CD4-positive, alpha-beta T cell treated with Interleukin-17A for 1 hour (primary cell): ENCODE data around the gene GMPPA.

Source experiments
- DNase-seq: peaks from one replicate; pipeline ENCODE4 v3.0.0-alpha.2; 2020

GMPPA gene

GRCh38 chr2:219498280-219499057 lies at the start of gene GMPPA:
TSS of gene GMPPA (plus strand) at chr2:219498891. CDS start at chr2:219499976, 1,085 bp downstream.
- peak; percentile 97 for DNase-seq

GRCh38 chr2:219449609-219450008 lies 49.1 kb upstream of the GMPPA start:
- DNase-seq: no peak

- no peak for DNase-seq
These were observed 46.9 kb upstream of the GMPPA start for GRCh38 chr2:219451661-219452360.

GRCh38 chr2:219452361-219453317 lies 46.1 kb upstream of the GMPPA start:
- no peak for DNase-seq

GRCh38 chr2:219453671-219454590 lies 44.8 kb upstream of the GMPPA start:
- DNase-seq: no peak

GRCh38 chr2:219455581-219455980 lies 43.1 kb upstream of the GMPPA start:
- no peak for DNase-seq

DNA sequence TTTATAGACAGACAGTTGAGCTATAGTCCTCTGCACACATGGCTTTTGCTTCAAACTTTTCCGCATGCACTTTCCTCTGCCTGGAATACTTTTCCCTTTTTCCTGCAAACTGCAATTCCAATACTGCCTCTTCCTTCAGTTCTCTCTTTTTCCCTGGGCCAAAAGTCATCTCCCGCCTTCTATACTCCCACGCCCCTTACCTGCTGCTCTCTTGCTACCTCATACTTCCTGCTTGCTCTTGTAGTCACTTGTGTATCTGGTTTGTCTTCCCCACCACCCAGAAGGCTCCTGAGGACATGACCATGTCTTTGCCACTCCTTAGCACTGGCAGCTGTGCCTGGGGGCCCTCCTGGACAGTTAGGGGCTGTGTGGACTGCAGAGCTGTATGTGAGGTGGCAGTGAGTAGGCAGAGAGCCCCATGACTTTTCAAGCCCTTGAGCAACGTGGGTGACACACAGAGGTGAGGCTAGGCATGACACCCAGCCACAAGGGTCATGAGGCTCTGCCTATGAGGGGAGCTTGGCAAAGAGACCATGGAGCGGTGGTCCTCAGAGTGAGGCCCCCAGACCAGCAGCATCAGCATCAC lies 40.8 kb upstream of the GMPPA start:
- no peak for DNase-seq

- no peak for DNase-seq
These were observed 39.7 kb upstream of the GMPPA start for GRCh38 chr2:219458996-219459395.

DNA sequence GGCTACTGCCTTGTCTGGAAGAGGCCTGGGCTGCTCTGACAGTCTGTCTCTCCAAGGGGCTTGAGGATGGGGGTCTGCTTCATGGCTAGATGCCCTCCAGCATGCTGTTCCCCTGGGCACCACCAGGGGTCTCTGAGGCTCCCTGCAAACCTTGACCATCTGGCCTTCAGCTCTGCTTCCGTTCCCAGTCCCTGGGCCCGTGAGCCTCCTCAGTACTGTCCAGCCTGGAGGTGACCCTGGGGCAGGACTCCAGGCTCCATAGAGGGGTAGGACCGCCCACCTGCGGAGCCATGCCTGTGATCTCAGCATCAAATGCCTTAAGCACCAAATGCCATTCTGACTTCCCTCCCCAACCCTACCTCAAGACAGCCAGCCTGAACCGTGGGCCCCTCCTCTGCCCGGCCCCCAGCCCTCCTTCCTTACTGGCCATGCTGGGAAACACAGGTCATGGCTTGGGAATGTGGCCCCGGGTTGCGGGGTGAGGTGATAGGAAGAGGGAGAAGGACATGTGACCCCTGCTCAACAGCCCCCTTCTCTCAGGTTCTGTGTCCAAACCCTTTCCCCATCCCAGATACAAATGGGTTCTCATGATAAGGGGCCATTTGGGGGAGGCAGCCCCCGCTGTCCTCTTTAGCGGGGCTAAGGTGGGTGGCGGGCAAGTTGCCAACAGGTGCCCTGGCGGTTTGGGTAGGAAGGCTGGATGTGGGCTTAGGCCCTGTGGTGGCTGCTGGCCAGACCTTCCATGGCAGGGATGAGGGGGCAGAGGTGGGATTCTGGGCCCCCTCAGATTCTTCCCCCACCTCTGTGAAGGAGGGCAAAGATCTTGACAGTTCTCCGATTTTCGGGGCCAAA lies 39.0 kb upstream of the GMPPA start:
- DNase-seq: peak; percentile 34

DNA sequence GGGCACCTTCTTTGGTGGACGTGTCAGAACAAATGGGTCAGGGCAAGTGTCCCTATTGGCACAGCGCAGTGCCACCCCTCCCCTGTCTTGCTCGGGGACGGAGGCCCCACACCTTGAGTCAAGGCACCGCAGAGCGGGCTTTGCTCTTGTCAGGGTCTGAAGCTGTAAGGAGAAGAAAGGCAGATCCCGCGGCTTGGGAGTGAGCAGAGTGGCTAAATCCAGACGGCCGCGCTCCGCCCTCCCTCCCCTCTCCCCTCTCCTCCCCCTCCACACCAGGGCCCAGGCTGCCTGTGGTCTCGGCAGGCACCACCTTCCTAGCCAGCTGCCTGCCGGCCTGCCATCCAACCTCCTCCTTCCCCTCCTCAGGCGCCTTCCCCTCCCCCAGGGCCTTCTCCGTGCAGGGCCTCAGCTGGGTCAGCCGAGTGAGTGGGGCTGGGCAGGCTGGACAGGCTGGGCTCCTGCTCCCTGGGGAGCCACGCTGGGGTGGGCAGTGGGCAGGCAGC lies 38.2 kb upstream of the GMPPA start:
- DNase-seq: no peak

DNA sequence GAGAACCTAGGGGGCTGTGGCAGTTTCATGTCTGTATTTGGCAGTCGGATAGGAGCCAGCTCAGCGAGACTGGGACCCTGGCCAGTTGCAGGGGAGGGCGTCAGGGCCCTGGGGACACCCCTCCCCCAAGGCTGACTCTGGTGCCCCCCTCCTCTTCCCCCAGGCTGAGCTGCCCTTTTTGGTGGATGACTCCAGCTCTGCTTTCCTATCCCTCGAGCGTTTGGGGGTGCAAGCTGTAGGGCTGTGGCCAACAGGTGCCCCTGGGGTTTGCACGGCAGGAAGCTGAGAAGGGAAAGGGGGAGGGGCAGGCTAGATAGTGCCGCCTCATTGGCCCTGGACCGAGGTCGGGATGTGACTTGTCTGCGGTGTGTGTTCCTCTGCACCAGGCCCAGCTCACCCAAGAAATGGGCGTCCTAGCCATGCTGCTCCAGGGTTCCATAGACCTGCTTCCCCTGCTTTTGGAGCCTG lies 37.6 kb upstream of the GMPPA start:
- no peak for DNase-seq

DNA sequence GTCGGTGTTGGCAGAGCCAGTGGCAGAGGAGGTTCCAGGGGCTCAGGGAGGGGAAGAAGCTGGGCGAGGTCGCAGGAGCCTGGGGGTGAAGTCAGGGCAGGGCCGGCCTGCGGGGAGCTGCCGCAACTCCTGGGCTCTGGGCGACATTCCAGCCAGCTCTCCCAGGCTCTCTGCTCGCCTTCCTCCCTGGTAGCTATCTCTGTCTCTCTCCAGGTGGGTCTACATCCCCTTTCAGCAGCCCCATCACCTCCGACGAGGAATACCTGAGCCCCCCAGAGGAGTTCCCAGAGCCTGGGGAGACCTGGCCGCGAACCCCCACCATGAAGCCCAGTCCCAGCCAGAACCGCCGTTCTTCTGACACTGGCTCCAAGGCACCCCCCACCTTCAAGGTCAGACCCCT lies 37.0 kb upstream of the GMPPA start:
- no peak for DNase-seq

DNA sequence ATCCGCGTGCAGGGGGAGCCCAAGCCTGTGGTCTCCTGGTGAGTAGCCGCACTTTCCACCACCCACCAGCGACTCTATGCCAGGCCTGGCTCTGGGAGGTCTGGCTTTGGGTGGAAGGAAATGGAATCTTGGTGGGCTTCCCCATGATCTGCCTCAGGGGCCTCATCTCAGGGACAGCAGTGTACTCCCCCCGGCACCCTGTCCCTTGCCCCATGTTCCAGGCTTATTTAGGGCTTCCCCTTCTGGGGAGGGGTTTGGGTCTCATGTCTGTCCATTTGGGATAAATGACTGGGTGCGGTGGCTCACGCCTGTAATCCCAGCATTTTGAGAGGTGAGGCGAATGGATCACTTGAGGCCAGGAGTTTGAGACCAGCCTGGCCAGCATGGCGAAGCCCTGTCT lies 36.3 kb upstream of the GMPPA start:
- no peak for DNase-seq

DNA sequence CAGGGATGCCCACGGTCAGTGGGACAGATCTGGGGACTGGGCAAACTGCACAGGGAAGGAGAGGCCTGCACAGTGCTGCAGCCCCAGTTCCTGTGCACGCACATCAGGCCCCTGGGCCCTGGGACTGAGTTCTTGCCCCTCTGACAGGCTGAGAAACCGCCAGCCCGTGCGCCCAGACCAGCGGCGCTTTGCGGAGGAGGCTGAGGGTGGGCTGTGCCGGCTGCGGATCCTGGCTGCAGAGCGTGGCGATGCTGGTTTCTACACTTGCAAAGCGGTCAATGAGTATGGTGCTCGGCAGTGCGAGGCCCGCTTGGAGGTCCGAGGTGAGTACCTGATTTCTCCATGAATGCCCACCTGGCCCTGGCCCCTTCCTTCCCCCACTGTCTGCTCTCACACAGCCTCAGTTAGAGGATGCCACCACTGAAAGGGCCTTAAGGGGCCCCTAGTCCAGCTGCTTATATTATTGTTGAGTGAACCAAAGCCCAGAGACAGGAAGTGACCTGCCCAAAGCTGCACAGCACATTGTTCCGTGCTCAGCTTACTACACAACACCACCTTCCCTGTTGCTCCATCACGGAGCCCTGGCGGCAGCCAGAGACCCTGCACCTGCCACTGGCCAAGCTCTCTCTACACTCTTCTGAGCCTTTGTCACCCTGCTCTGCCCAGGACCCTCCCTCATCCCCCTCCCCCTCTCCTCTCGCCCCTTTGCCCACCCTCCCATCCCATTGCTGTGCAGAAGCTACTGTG lies 34.2 kb upstream of the GMPPA start:
- DNase-seq: no peak

DNA sequence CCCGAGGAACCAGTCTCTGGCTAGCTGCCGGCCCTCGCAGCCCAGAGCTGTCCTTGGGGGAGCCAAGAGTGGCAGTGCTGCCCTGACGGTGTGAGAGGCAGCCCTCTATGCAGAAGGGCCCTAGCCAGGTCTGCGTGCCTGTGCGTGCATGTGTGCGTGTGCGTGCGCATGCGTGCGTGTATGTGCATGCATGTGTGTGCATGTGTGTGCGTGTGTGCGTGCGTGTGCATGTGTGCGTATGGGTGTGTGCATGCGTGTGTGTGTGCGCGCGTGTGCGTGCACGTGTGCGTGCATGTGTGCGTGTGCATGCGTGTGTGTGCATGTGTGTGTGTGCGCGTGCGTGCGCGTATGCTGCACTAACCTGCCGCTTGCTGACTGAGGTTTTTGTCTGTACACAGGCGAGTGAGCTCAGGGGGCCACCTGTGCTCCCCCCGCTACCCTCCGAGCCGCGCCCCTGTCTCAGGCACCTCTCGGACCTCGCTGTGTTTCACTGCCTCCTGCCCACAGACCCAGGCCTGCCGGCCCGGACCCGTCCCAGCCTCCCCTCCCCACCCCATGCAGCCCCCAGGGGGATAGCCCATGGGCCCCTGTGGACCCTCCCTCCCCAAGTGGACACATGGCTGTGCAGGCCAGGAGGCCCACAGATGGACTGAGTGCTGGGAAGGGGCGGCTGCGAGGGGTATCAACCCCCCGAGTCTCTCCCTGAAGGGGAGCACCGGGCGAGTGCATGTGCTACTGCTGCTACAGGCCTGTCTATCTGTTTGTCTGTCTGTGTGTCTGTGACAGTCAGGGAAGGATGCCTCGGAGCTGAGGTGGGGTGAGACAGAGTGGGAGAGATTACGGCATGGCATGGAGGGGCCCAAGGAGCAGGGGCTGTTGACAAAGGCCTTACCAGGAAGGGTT lies 32.8 kb upstream of the GMPPA start:
- no peak for DNase-seq

GRCh38 chr2:219466816-219467735 lies 31.6 kb upstream of the GMPPA start:
- DNase-seq: no peak

DNA sequence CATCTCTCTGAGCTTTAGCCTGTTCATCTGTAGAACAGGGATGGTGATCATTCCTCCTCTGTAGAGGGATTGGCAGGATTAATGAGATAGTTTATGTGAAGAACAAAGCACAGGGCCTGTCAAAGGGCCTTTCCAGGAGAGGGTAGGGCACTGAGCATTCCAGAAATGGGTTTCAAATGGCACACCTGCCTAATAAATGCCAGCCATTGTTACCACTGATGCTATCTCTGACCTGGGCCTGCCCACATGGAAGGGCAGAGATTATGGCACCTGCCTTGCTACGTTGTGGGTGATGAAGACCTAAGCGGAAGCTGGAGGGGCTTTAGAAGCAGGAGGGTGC lies 31.0 kb upstream of the GMPPA start:
- DNase-seq: no peak
